Colonic mucosa (tissue), 4 donors: ENCODE results near the gene SRSF6. TPM values are rescaled to one million over a fixed set of nuclear protein-coding genes. Genes with fewer than 3 reads are reported as not detected.
"Not testable (repeated sequence)": the region's sequence is repeated elsewhere in the genome, so short reads cannot be mapped to it uniquely, and the experiment has no call there.

Experiments used
- DNase-seq: peaks from one replicate; pipeline ENCODE4 v3.0.0-alpha.2; 2020
- H3K27ac ChIP-seq: fragments of 200-600 bp; one replicate; pipeline ENCODE4 v1.8.0; 2021
- H3K27me3 ChIP-seq: fragments of 200-600 bp; one replicate; pipeline ENCODE4 v1.8.0; 2021
- H3K36me3 ChIP-seq: fragments of 200-600 bp; one replicate; pipeline ENCODE4 v1.8.0; 2021
- H3K4me1 ChIP-seq: fragments of 200-600 bp; one replicate; pipeline ENCODE4 v1.8.0; 2021; ENCODE audit warnings: mild to moderate bottlenecking
- H3K4me3 ChIP-seq: fragments of 200-600 bp; one replicate; pipeline ENCODE4 v1.8.0; 2021
- H3K9ac ChIP-seq, 2 donors: one replicate each; pipeline ENCODE4 v1.7.0; 2013; ENCODE audit warnings: control low read depth in 2 of 2, low read depth in 2 of 2, low read length in 2 of 2
- H3K9me3 ChIP-seq: fragments of 200-600 bp; one replicate; pipeline ENCODE4 v1.8.0; 2021
- CTCF ChIP-seq: fragments of 200-600 bp; IDR thresholded peaks from one replicate; pipeline ENCODE4 v1.8.0; 2022; ENCODE audit warnings: antibody characterized with exemption, mild to moderate bottlenecking
- intact Hi-C: fragments of 100-400 bp; cut with DNase I; formaldehyde crosslinking; loops from one replicate; pipeline ENCODE4 v1.14.1; 2022
- total RNA-seq, 2 donors: library from RNA; stranded (reverse); fragmentation: NEBNext Ultra II Directional in 1 of 2; extraction: Animal tissue kit (Norgen Biotek cat#: 25700) in 1 of 2; gene quantifications; one replicate each; pipeline ENCODE4 v1.2.1, GENCODE V29; 2021
- donor health status: healthy.
- donor health status: DM: no; HTN: no; CAD: no.
- donor health status: DM: no; HTN: no; CAD: no.

SRSF6 gene
- total RNA-seq, 2 donors from 2014 or later, result 101 to 147 TPM

- TF ChIP-seq CTCF, result no peak
- DNase-seq, result no peak
- intact Hi-C loops, result no loop called here
- Histone ChIP-seq H3K4me1 (no peaks in the 10 kb centered on the region), H3K27ac (no peak overlapping the region), H3K9me3 (no peaks in the 10 kb centered on the region), H3K9ac (no peak overlapping the region), H3K36me3 (no peaks in the 10 kb centered on the region), H3K4me3 (no peak overlapping the region), H3K27me3 (no peaks in the 10 kb centered on the region)
These were observed 19.5 kb downstream of the SRSF6 start for GRCh38 chr20:43477193-43477592.

GRCh38 chr20:43477619-43478018, 19.9 kb downstream of the SRSF6 start:
- Histone ChIP-seq H3K9me3 (no peaks in the 10 kb centered on the region), H3K9ac (no peak overlapping the region), H3K36me3 (no peaks in the 10 kb centered on the region), H3K4me3 (no peak overlapping the region), H3K4me1 (no peaks in the 10 kb centered on the region), H3K27ac (no peak overlapping the region), H3K27me3 (no peaks in the 10 kb centered on the region)
- intact Hi-C loops, result no loop called here
- DNase-seq, result no peak
- no peak for TF ChIP-seq CTCF

- Histone ChIP-seq H3K9ac (no peak overlapping the region), H3K36me3 (no peaks in the 10 kb centered on the region), H3K27me3 (no peaks in the 10 kb centered on the region), H3K4me1 (no peaks in the 10 kb centered on the region), H3K9me3 (no peaks in the 10 kb centered on the region), H3K4me3 (no peak overlapping the region), H3K27ac (no peak overlapping the region)
- intact Hi-C loops, result no loop called here
- TF ChIP-seq CTCF, result no peak
- DNase-seq, result no peak
These were observed 32.3 kb downstream of the SRSF6 start for GRCh38 chr20:43490038-43490437.

DNA sequence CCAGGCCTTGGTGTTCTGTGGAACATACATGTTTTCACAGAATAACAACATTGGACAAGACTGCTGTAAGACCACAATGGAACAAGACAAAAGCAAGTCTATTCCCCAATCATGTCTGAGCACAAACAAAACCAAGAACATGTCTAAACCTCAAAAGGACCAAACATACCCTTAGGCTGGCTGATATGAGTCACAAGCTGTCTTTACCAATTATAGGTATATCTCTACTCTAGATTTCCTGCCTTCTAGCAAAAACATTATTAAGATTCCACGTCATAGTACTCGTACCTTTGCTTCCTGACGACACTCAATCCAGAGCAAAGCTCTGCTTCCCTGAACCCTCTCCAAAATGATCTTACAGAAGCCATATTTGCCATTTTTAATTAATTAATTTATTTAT, 34.4 kb downstream of the SRSF6 start:
- H3K27me3 ChIP-seq, result no peaks in the 10 kb centered on the region
- H3K4me3 ChIP-seq, result no peak overlapping the region
- H3K9ac ChIP-seq, result no peak overlapping the region
- DNase-seq, result no peak
- H3K4me1 ChIP-seq, result no peaks in the 10 kb centered on the region
- H3K9me3 ChIP-seq, result no peaks in the 10 kb centered on the region
- H3K27ac ChIP-seq, result no peak overlapping the region
- no peak for TF ChIP-seq CTCF
- intact Hi-C loops, result no loop called here
- H3K36me3 ChIP-seq, result no peaks in the 10 kb centered on the region

GRCh38 chr20:43495388-43495787, 37.7 kb downstream of the SRSF6 start:
- Histone ChIP-seq H3K4me1 (no peaks in the 10 kb centered on the region), H3K27me3 (no peaks in the 10 kb centered on the region), H3K27ac (no peak overlapping the region), H3K9me3 (no peaks in the 10 kb centered on the region), H3K36me3 (no peaks in the 10 kb centered on the region), H3K4me3 (no peak overlapping the region), H3K9ac (no peak overlapping the region)
- intact Hi-C loops, result no loop called here
- no peak for TF ChIP-seq CTCF
- DNase-seq, result no peak

DNA sequence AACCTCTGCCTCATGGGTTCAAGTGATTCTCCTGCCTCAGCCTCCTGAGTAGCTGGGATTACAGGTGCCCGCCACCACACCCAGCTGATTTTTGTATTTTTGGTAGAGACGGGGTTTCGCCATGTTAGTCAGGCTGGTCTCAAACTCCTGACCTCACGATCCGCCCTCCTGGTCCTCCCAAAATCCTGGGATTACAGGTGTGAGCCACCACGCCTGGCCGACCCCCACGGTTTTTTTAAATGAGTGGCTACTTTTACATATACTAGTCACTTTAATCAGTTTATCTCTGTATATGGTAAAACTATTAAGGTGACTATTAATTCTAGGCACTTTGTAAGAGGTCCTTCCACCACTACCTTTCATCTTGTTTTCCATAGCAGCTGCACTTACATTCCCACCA, 44.3 kb downstream of the SRSF6 start:
- intact Hi-C loops, H3K9ac ChIP-seq, H3K27ac ChIP-seq, H3K4me3 ChIP-seq, H3K36me3 ChIP-seq, H3K4me1 ChIP-seq, H3K27me3 ChIP-seq, H3K9me3 ChIP-seq, DNase-seq: not testable (repeated sequence)
